Activated CD4-positive, CD25-positive, alpha-beta regulatory T cell treated with anti-CD3 and anti-CD28 coated beads, Interleukin-2, amount 50 U/mL, for 16 hours (primary cell): ENCODE results near the gene NRXN3.

ENCODE experiments used
- DNase-seq: peaks from one replicate; pipeline ENCODE4 v3.0.0-alpha.2; 2020; ENCODE audit warnings: low read depth, low spot score

NRXN3 gene

GRCh38 chr14:79466938-79467527, 1296.9 kb downstream of the NRXN3 start:
- no peak for DNase-seq

DNA sequence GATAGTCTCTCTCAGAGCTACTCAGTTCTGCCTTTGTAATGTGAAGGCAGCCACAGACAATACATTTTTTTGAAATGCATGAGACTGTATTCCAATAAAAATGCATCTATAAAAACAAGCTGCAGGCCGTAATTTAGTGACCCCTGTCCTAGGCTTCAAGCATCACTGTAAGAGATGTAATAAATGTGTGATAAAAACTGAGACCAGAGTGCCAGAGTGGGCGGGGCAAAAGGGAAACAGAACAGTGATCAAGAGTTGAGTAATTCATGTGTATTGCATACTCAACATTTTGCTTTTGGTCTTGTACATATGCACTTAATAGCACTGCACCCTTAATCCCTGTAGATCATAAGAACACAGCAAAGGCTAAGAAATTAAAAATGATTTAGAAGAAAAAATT, 1297.7 kb downstream of the NRXN3 start:
- no peak for DNase-seq

DNA sequence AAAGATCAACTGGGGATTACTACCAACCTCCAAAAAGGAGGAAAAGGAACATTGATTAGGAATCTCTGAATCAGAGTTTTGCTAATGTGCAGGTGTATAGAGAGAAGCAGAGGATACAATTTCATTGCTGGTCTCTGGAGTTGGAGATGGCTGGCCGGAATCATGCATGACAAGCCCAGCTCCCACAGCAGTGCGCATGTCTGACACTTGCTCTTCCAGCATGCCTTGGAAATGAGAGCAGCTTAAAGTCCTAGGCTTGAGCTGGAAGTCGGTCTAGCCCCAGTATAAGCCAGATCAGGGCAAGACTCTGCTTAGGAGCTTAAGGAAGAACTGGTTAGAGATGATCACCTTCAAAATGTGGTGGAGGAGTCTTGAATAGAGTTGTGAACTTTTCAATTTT, 1298.3 kb downstream of the NRXN3 start:
- DNase-seq = no peak

DNA sequence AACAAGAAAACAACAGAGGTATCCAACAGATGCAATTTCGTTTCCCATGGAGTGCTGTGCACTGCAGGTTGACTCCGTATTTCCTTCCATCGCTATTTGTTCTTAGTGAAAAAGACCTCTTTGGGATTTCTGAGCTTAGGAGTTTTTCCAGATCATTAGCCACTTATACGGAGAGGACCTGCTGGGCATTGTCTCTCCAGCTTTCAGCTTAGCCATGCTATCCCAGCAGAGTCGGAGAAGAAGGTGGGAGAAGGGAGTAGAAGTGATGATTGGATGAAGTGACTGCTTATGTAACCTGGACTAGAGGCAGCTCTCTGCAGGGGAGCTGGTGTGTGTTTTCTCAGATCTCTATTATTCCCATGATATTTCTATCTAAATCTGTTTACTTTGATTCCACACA, 1303.5 kb downstream of the NRXN3 start:
- no peak for DNase-seq

GRCh38 chr14:79475887-79476532, 1305.8 kb downstream of the NRXN3 start:
- no peak for DNase-seq

DNA sequence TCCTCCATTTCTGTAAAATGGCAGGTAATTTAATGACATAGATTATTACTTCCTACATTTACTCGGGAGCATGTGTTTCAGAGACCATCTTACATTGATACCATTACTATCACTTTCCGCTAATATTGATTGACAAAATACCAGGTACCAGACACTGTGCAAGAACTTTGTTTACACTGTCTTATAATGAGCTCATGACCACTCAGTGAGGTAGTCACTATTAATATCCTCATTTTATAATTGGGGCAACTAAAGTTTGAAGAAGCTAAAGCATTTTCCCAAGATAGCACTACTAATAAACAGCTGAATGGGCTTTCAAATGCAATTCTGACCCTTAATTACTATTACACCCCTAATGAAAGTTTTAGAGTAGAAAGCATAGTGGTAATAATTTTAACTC, 1306.4 kb downstream of the NRXN3 start:
- no peak for DNase-seq

DNA sequence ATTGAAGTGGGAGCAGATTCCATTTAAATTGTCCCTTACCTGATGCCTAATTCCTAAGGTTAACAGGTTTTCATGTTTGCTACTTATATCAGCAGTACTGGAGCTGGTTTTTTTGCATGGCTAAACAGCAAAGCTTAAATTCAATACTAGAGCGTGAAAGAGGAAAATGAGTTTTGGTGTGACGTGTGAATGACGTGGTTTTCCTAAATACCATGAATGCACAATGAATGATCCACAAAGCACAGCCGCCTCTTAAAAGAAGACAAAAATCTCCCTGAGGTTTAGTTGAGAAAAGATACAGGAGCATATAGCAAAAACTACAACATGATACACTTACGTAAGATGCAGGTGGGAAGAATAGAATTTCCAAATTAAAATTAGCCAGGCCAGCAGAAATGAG, 1310.0 kb downstream of the NRXN3 start:
- DNase-seq = no peak

GRCh38 chr14:79482825-79483224, 1312.7 kb downstream of the NRXN3 start:
- no peak for DNase-seq

GRCh38 chr14:79483477-79484388, 1313.6 kb downstream of the NRXN3 start:
- no peak for DNase-seq

DNA sequence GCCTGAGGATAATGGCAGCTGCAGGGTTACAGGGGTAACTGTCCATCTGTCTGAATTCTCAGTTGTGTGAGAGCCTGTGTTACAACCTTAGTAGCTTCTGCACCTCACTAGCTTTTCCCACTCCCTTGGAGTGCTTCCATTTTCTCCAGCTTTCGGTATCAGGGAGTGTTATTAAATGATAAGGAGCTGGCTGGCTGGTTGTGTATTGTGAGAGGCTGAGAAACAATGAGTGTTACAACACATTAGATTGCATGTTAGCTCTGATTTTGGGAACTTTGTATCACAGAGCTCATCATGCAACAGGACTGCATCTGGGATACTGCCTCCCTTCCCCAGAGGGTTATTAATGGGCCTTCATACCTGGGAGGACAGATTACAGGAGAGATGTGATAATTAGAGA, 1317.5 kb downstream of the NRXN3 start:
- DNase-seq = no peak

- no peak for DNase-seq
Measured at GRCh38 chr14:79491161-79491560, 1321.0 kb downstream of the NRXN3 start.

- no peak for DNase-seq
Measured at GRCh38 chr14:79493081-79493645, 1323.0 kb downstream of the NRXN3 start.

- DNase-seq = no peak
Measured at GRCh38 chr14:79496701-79497100, 1326.5 kb downstream of the NRXN3 start.

DNA sequence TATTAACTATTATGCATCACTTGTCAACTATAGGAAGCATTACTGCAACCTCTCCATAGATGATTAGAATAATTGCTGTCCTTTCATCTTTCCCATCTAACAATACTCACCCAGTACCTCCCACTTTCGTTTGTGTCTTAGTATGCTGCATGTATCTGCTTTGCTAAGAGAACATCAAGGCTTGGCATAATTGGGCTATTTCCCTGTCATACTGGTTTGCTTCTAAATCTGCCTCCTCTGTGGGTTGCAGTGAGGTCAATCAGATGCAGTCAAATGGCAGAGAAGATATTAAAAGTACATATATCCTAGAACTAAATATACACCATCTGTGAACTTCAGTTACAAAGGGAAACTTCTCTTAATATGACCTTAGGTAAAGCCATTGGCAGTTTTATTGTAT, 1330.3 kb downstream of the NRXN3 start:
- no peak for DNase-seq

GRCh38 chr14:79502136-79502750, 1332.1 kb downstream of the NRXN3 start:
- no peak for DNase-seq

DNA sequence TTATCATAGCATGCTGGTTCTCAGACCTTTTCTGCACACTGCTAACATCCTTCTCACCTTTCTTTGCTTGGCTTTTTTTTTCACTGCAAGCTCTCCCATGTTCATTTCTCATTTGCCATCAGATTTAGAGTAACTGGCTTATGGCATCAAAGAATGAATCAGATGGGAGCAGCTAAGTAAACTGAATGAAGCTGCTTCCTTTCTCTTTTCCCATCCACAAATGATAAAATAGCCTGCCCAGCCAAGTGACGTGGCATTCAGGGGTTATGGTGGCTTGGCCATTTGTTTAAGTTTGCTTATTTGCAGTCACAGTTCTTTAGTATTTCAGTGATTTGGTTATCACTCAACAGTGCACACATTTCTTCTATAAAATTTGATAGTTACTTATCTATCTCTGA, 1332.6 kb downstream of the NRXN3 start:
- DNase-seq = no peak

DNA sequence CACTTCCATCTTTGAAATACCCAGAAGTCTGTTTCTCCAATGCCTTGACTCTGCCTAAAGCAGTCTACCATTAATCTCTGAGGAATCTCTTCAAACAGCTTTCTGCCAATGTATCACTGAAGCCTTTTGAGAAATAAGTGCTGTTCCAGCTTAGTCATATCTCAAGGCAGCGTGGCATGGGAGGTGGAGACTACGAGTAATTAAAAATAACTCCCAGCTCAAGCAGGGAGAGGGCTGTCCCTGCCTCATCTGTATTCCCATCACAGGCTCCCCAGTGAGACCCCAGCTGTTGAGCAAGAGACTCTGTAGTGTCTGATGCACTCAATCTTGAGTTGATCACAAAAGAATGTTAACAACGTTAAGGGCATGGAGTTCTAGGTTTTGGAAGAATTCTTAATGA, 1340.5 kb downstream of the NRXN3 start:
- DNase-seq = no peak

- no peak for DNase-seq
Measured at GRCh38 chr14:79511146-79511545, 1341.0 kb downstream of the NRXN3 start.

- DNase-seq = no peak
Measured at GRCh38 chr14:79513446-79513845, 1343.3 kb downstream of the NRXN3 start.

- no peak for DNase-seq
Measured at GRCh38 chr14:79514700-79515099, 1344.5 kb downstream of the NRXN3 start.

DNA sequence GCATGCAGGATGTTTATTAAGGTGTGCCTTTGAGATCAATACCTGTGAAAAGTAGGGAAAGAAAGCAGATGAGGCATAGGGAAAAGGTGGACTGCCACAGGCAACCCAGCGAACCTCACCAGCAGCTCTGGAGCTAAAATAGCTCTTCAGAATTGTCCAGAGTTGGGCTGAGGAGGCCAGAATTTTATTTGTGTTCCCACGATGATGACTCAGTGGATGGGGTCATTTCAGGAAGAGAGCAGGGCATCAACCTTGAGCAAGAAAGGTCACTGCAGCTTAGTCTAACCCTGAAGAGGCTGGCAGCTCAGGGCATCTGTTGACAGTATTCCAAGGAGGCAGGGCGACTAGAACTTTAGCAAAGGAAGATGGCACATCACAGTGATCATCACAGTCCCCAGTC, 1345.0 kb downstream of the NRXN3 start:
- DNase-seq = no peak

DNA sequence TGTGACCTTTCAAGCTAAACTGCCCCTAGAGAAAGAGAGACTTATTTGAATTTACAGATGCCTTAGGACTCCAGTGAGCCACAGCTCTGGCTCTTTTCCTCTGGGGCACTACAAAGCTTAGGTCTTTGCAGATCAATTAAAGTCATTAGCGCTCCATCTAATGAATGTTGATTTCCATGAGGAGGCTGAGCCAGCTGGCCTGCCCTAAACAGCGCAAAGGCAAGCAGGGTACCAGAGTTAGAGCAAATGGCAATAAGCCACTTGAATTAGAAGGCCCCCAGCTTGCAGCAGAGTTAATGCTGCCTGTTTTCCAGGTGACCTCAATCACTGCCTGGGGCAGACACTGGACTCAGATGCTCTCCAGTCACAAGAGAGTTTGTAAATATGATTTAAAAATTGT, 1345.8 kb downstream of the NRXN3 start:
- no peak for DNase-seq
